NB4 (cell line): Measurements from ENCODE around the gene NOS3.

Experiments used
- DNase-seq: peaks from one replicate; pipeline ENCODE4 v3.0.0; 2010; ENCODE audit warnings: low read depth
- H3K4me3 ChIP-seq: one replicate; pipeline ENCODE4 v1.5.1; 2011; ENCODE audit warnings: mild to moderate bottlenecking, low read depth, low read length, moderate library complexity
- MYC ChIP-seq: IDR thresholded peaks from 2 replicates; pipeline ENCODE4 v1.6.1; 2011; ENCODE audit warnings: low read depth, low read length
- POLR2A ChIP-seq: IDR thresholded peaks from 2 replicates; pipeline ENCODE4 v1.6.1; 2011; ENCODE audit warnings: mild to moderate bottlenecking; ENCODE audit not compliant: insufficient read length; ENCODE audit errors: extremely low read depth
- TF ChIP-seq, protein P1 (sequence below): IDR thresholded peaks from one replicate; pipeline ENCODE4 v1.5.1; 2012; ENCODE audit warnings: low read depth, low read length
- TF ChIP-seq, protein P2 (sequence below): IDR thresholded peaks from 2 replicates; pipeline ENCODE4 v1.6.1; 2011; ENCODE audit warnings: low read depth, low read length

The NOS3 gene

DNA sequence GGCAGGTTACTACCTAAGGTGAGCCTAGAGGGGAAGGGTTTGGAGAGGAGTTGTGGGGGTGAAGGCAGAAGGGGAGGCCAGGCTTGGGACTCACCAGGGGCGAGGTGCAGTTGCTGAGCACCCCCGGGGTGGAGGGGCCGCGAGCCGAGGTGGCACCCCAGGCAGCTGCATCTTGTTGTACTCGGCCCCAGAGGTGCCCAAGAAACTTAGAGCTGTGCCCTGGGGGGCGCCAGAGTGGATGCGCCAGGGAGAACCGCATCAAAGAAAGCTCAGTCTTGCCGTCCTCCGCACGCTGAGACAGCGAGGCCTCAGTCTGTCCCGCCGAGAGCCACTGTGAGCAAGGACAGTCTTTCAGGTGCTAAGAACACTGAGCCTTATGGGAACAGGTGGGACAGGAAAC lies 26.1 kb downstream of the NOS3 start:
- no peak overlapping the region for H3K4me3 ChIP-seq
- TF ChIP-seq, protein P1, sequence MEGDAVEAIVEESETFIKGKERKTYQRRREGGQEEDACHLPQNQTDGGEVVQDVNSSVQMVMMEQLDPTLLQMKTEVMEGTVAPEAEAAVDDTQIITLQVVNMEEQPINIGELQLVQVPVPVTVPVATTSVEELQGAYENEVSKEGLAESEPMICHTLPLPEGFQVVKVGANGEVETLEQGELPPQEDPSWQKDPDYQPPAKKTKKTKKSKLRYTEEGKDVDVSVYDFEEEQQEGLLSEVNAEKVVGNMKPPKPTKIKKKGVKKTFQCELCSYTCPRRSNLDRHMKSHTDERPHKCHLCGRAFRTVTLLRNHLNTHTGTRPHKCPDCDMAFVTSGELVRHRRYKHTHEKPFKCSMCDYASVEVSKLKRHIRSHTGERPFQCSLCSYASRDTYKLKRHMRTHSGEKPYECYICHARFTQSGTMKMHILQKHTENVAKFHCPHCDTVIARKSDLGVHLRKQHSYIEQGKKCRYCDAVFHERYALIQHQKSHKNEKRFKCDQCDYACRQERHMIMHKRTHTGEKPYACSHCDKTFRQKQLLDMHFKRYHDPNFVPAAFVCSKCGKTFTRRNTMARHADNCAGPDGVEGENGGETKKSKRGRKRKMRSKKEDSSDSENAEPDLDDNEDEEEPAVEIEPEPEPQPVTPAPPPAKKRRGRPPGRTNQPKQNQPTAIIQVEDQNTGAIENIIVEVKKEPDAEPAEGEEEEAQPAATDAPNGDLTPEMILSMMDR: no peak

DNA sequence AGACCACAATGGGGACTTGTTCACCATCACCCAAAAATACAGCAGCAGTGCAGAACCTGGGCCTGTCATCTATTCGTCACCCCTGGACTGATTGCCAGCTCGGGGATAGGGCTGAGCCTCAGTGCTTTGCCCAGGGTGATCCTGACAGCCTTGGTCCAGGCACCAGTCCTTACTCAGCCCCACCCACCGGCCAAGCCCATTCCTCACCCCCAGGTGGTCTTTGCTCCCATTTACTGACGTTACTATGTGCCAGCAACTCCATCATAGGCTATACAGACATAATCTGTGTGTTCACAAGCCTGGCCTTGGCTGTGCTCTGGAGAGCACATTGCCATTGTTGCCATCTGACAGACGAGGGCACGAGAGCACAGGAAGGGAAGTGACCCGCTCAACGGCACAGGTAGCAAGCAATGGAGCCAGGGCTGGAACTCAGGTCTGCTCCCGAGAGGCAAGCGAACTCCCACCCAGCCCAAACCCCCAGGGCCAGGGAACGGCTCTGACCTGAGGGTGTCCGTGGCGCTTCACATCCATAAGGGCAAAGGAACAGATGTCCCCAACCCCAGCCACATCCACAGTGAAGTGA lies 26.6 kb downstream of the NOS3 start:
- TF ChIP-seq MYC: no peak
- TF ChIP-seq, protein P1: no peak
- TF ChIP-seq, protein P2, sequence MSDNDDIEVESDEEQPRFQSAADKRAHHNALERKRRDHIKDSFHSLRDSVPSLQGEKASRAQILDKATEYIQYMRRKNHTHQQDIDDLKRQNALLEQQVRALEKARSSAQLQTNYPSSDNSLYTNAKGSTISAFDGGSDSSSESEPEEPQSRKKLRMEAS: no peak
- no peak for TF ChIP-seq POLR2A
- DNase-seq: no peak
- H3K4me3 ChIP-seq: no peak overlapping the region

More for the DNA sequence above, 26.1 kb downstream of the NOS3 start:
- no peak for DNase-seq

DNA sequence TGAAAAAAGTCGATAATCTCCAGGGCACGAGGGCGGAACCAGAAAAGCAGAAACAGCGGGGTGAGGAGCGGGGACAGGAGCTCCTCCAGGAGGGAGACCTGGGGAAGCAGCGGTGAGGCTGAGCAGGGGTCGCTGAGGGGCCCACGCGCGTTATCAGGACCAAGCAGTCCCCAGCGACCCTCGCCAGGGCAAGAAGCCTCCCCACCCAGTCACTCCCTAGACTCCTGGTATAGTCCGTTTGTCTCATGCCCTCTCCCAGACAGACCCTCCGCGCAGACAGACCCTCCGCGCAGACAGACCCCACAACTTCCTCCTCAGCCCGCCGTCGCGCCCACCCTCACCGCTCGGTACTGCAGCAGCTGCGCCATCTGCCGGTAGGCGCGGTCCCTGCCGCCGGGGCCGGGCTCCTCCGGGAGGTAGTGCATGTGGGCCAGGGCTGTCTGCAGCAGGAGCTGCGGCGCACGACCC lies 27.2 kb downstream of the NOS3 start:
- no peak overlapping the region for H3K4me3 ChIP-seq
- peak; percentile 81 for DNase-seq
- TF ChIP-seq MYC: peak; percentile 24; the same call in 1 of the 2 replicates
- TF ChIP-seq, protein P2: peak; percentile 60
- TF ChIP-seq POLR2A: no peak
- TF ChIP-seq, protein P1: peak; percentile 98

DNA sequence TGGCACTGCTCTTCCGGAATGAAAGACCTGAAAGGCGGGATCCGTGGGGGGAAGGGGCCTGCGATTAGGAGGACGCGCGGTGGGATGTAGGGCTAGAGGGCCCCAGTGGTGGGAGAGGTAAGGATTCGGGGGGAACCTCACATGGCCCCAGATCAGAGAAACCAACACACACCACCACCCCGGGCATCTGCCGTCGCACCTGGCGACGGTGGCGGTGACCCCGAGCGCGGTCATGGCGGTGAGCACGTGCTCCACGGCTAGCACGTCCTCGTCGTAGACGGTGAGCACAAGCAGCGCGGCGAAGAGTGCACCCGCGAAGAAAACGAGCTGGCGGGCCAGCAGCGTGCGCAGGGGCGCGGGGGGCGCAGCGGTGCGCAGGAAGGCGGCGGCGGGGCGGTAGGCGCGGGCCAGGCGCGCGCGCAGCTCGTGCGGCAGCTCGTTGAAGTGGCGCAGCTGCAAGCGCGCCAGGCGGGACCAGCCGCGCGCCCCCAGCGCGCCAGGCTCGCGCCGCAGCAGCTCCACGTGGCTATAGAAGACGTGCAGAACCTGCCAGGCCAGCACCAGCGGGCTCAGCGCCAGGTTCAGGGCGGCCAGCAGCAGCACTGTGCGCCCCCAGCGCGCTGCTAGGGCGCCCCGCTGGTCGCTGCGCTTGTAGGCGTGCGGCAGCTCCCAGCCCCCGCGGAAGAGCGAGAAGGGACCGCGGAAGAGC lies 27.8 kb downstream of the NOS3 start:
- no peak overlapping the region for H3K4me3 ChIP-seq
- DNase-seq: no peak
- TF ChIP-seq POLR2A (no peak), MYC (no peak)
- TF ChIP-seq, protein P2: no peak; the same call in none of the 2 replicates
- TF ChIP-seq, protein P1: no peak

DNA sequence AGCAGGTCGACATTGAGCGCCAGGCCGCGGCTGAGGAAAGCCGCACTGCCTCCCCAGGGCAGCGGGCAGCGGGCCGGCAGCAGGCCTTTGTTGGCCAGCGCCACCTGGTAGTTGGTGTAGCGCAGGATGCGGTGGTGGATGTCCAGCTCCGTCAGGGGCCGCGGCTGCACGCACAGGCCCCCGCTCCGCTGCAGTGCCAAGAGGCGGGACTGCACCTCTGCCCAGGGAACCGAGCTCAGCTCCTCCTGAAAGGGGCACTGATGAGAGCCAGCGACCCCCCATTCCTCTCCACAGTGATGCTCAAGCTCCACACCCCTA lies 28.3 kb downstream of the NOS3 start:
- no peak overlapping the region for H3K4me3 ChIP-seq
- DNase-seq: no peak
- TF ChIP-seq POLR2A (no peak), MYC (no peak)
- TF ChIP-seq, protein P1: no peak
- TF ChIP-seq, protein P2: no peak

DNA sequence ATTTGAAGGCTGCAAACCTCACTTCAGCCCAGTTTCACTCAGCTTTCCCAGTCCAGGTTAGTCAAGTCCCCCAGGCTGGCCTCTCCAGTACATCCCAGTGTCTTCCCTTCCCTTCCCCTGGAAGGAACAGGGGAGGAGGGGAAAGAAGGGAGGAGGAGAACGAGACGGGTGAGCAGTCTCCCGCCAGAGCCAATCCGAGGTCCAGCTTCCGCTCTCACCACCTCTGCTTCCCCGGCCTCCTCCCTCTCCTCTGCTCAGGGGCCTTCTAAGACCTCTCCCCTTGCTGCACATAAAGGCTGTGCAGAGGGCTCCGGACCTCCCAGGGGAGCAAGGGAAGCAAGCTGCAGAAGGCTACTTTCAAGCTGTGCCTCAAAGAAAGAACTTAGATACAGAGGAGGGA lies 29.4 kb downstream of the NOS3 start:
- TF ChIP-seq MYC (no peak), POLR2A (no peak)
- TF ChIP-seq, protein P1: no peak
- TF ChIP-seq, protein P2: no peak
- no peak for DNase-seq
- no peak overlapping the region for H3K4me3 ChIP-seq
